Transverse colon (tissue), 4 donors: ENCODE data around the gene LRFN2. TPM values are rescaled to one million over a fixed set of nuclear protein-coding genes. Genes with fewer than 3 reads are reported as not detected.

Experiments used
- DNase-seq: peaks from one replicate; pipeline ENCODE4 v3.0.0-alpha.2; 2019
- H3K27ac ChIP-seq, 4 donors: fragments of 200-600 bp; sonication (generic); 2 replicates each; pipeline ENCODE4 v1.5.1; 2016 to 2018; ENCODE audit warnings: inconsistent platforms in 4 of 4
- H3K27me3 ChIP-seq: fragments of 200-600 bp; sonication (generic); 2 replicates; pipeline ENCODE4 v1.5.1; 2017; ENCODE audit warnings: inconsistent platforms
- H3K36me3 ChIP-seq, 4 donors: fragments of 200-600 bp; sonication (generic); 2 replicates each; pipeline ENCODE4 v1.5.1; 2017 to 2019; ENCODE audit warnings: inconsistent platforms in 4 of 4
- H3K4me1 ChIP-seq, 4 donors: fragments of 200-600 bp; sonication (generic); 2 replicates each; pipeline ENCODE4 v1.5.1; 2017 to 2020; ENCODE audit warnings: inconsistent platforms in 4 of 4
- H3K4me3 ChIP-seq, 4 donors: fragments of 200-600 bp; sonication (generic); 1 replicate in 1 of 4; 2 replicates in 3 of 4; pipeline versions ENCODE4 v1.5.1 to v1.6.1; 2017 to 2019; ENCODE audit warnings: inconsistent platforms in 4 of 4
- H3K9me3 ChIP-seq, 2 donors: fragments of 200-600 bp; sonication (generic); 2 replicates each; pipeline ENCODE4 v1.5.1; 2017 to 2019; ENCODE audit warnings: inconsistent platforms in 2 of 2
- CTCF ChIP-seq, 5 experiments: fragments of 200-600 bp in 3 of 5; fragments of 450-650 bp in 2 of 5; sonication (generic) in 3 of 5; IDR thresholded peaks; 1 replicate in 2 of 5; 2 replicates in 3 of 5; pipeline ENCODE4 v1.5.1; 2016 to 2017; ENCODE audit warnings: antibody characterized with exemption in 5 of 5, inconsistent platforms in 3 of 5, mild to moderate bottlenecking in 2 of 5, moderate library complexity in 1 of 5
- EP300 ChIP-seq: sonication (generic); formaldehyde crosslinking; IDR thresholded peaks from one replicate; pipeline ENCODE4 v1.6.1; 2017; ENCODE audit warnings: antibody characterized with exemption, low read depth
- POLR2A ChIP-seq: fragments of 450-650 bp; IDR thresholded peaks from one replicate; pipeline ENCODE4 v1.6.1; 2016; ENCODE audit warnings: antibody characterized with exemption, mild to moderate bottlenecking, moderate library complexity
- POLR2AphosphoS5 ChIP-seq, 3 donors: sonication (generic); formaldehyde crosslinking; IDR thresholded peaks; one replicate each; pipeline ENCODE4 v1.6.1; 2016; ENCODE audit warnings: antibody characterized with exemption in 3 of 3
- WGBS, 2 donors: methylation state at CpG; one replicate each; pipeline ENCODE4 v1.1.5; 2018; ENCODE audit warnings: low coverage in 1 of 2; 5-methylcytosine and 5-hydroxymethylcytosine counted together
- in situ Hi-C, 4 donors: fragments of 200-750 bp; cut with MboI; loops; one replicate each; pipeline versions ENCODE4 v1.15.0 to v1.15.1; 2017; ENCODE audit warnings: low sequenced_read_pairs in 3 of 4, low pct_ligation_motif_present in 1 of 4, low pct_unique_long_range_greater_than_20kb in 1 of 4
- intact Hi-C: fragments of 100-400 bp; cut with DNase I; formaldehyde crosslinking; loops from one replicate; pipeline ENCODE4 v1.15.1; 2023; ENCODE audit warnings: low total_unique reads
- total RNA-seq, 4 donors: library from RNA; depleted of rRNA; stranded (reverse); fragments of >200 nt; gene quantifications; one replicate each; pipeline ENCODE4 v1.1.0, GENCODE V29; 2016

The LRFN2 gene
- total RNA-seq = under 1 TPM in 2 of 4 donors, not detected in 2; 0.40 to 0.41 TPM

GRCh38 chr6:40587240-40588069, at the start of gene LRFN2:
Gene LRFN2, minus strand, starts transcription at chr6:40587364.
- in situ Hi-C loops = no loop called here
- Histone ChIP-seq H3K9me3 (no peaks in the 10 kb centered on the region), H3K27ac (peak within 1 kb of the TSS in 3 of 4 donors; percentile 47 to 65 (median 61)), H3K27me3 (peaks cover 41% of the 10 kb centered on the region), H3K4me3 (peak within 1 kb of the TSS; percentile 7 to 50 (median 31)), H3K36me3 (no peaks in the 10 kb centered on the region), H3K4me1 (peaks cover 0 to 36% (median 27%) of the 10 kb centered on the region in 4 donors)
- DNase-seq = peak; percentile 76
- 1% methylated on average over 20 of the region's 89 CpGs; no CpG with 5 or more reads in 1 of the 2 donors for WGBS, 2 donors
- no peak for TF ChIP-seq EP300
- TF ChIP-seq CTCF (IDR thresholded peaks at IDR 0.05) = peak; percentile 45 to 85 (median 65)
- intact Hi-C loops = no loop called here

DNA sequence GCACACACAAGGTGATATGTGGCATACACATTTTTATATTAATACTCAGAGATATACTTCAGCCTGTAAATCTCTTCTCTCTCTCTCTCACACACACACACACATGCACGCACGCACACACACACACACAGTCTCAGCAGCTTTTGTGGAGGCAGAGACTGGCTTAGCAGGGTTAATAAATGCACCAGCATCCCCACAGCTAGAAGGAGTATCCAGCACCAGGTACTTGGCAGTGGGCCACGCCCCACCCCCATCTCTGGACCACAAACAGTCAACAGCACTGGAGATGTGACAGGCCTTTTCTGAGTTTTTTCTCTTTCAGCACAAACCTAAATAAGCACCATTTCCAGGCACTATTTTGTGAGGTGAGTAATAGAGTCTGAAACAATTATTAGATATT, 47.3 kb upstream of the LRFN2 start:
- Histone ChIP-seq H3K27me3 (no peaks in the 10 kb centered on the region), H3K4me1 (no peaks in the 10 kb centered on the region), H3K9me3 (no peaks in the 10 kb centered on the region), H3K27ac (no peak overlapping the region), H3K36me3 (no peaks in the 10 kb centered on the region), H3K4me3 (no peak overlapping the region)
- intact Hi-C loops (loop anchor here (5.0 kb wide), 1 partner anchor 478 kb away; no protein-coding TSS in a partner anchor), in situ Hi-C loops (no loop called here)
- TF ChIP-seq POLR2AphosphoS5 (IDR thresholded peaks at IDR 0.05) (no peak), EP300 (no peak), CTCF (IDR thresholded peaks at IDR 0.05) (no peak), POLR2A (no peak)
- DNase-seq = no peak
- 67% methylated on average over 3 of the region's 3 CpGs; no CpG with 5 or more reads in 1 of the 2 donors for WGBS, 2 donors

DNA sequence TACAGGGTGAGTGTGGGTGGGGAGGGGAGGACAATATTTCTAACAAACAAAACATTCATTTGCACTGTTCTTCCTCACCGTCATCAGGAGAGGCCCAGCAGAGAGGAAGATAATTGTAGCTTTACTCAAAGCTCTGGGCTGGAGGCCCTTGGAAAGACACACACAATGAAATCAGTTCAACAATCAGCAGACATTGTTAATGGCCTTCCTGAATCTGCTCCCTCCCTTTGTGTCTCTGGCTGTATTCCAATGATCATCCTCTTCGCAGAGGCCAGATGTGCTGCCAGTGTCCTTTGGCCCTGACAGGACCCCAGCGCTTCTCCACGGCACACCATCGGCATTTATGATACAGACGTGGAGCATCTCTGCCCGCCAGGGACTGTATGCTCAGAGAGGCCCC, 44.6 kb upstream of the LRFN2 start:
- no peak overlapping the region for H3K4me3 ChIP-seq
- no peak for DNase-seq
- no peaks in the 10 kb centered on the region for H3K36me3 ChIP-seq
- H3K27ac ChIP-seq = no peak overlapping the region
- intact Hi-C loops (loop anchor here (5.0 kb wide), 1 partner anchor 481 kb away; no protein-coding TSS in a partner anchor), in situ Hi-C loops (no loop called here)
- no peaks in the 10 kb centered on the region for H3K4me1 ChIP-seq
- no peaks in the 10 kb centered on the region for H3K9me3 ChIP-seq
- H3K27me3 ChIP-seq = no peaks in the 10 kb centered on the region
- 29 to 70% methylated on average over 1 to 7 of the region's 7 CpGs for WGBS, 2 donors
- TF ChIP-seq POLR2A (no peak), CTCF (IDR thresholded peaks at IDR 0.05) (no peak), EP300 (no peak), POLR2AphosphoS5 (IDR thresholded peaks at IDR 0.05) (no peak)

DNA sequence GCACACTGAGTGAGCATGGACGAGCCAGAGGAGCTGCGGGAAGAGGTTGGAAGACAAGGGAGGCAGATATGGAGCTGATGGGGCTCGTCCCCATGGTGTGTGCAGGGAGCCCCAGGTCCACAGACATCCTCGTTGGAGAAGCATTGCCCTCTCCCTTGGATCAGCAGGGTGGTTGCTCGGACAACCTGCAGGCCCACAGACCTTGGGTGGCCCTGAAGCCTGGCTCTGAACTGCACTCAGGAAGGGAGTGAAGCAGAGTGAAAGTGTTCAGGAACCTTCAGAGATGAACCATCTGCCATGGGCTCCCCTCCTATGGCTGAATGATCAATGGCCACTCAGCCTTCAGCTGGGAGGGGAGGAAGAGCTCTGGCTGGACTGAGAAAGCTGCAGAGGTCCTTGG, 43.3 kb upstream of the LRFN2 start:
- WGBS, 2 donors = 69 to 71% methylated on average over 3 to 5 of the region's 5 CpGs

More for the DNA sequence above, 43.3 kb upstream of the LRFN2 start:
- Histone ChIP-seq H3K27me3 (no peaks in the 10 kb centered on the region), H3K36me3 (no peaks in the 10 kb centered on the region), H3K9me3 (no peaks in the 10 kb centered on the region), H3K4me1 (no peaks in the 10 kb centered on the region), H3K27ac (no peak overlapping the region), H3K4me3 (no peak overlapping the region)
- TF ChIP-seq CTCF (IDR thresholded peaks at IDR 0.05) (no peak), EP300 (no peak), POLR2AphosphoS5 (IDR thresholded peaks at IDR 0.05) (no peak), POLR2A (no peak)
- intact Hi-C loops (loop anchor here (5.0 kb wide), 1 partner anchor 482 kb away; no protein-coding TSS in a partner anchor), in situ Hi-C loops (no loop called here)
- DNase-seq = no peak
